ENCODE measurements around the gene OR2V1.
"Not testable (repeated sequence)": the region's sequence is repeated elsewhere in the genome, so short reads cannot be mapped to it uniquely, and the experiment has no call there.

The OR2V1 gene

GRCh38 chr5:181160152-181160754 is 29.3 kb upstream of the OR2V1 start:
- peak; percentile 80 for DNase-seq (ENCODE audit: low spot score)

- peak; percentile 89 for DNase-seq (ENCODE audit: low spot score)
Observed at GRCh38 chr5:181159286-181160151, 28.6 kb upstream of the OR2V1 start.

GRCh38 chr5:181158869-181159268 is 27.9 kb upstream of the OR2V1 start:
- no peak for DNase-seq (ENCODE audit: low spot score)

GRCh38 chr5:181156758-181157157 is 25.8 kb upstream of the OR2V1 start:
- no peak for DNase-seq (ENCODE audit: low spot score)

GRCh38 chr5:181153814-181154213 is 22.8 kb upstream of the OR2V1 start:
- no peak for DNase-seq (ENCODE audit: low spot score)

- DNase-seq (ENCODE audit: low spot score) = no peak
Observed at GRCh38 chr5:181152406-181152805, 21.4 kb upstream of the OR2V1 start.

- no peak for DNase-seq (ENCODE audit: low spot score)
Observed at GRCh38 chr5:181151146-181151545, 20.2 kb upstream of the OR2V1 start.

- DNase-seq (ENCODE audit: low spot score) = no peak
Observed at GRCh38 chr5:181149806-181150733, 19.1 kb upstream of the OR2V1 start.

- no peak for DNase-seq (ENCODE audit: low spot score)
Observed at GRCh38 chr5:181149355-181149754, 18.4 kb upstream of the OR2V1 start.

- not testable (repeated sequence) for DNase-seq (ENCODE audit: low spot score)
Observed at GRCh38 chr5:181146927-181147636, 16.1 kb upstream of the OR2V1 start, which contains the start of gene OR2V2. OR2V2 (plus strand) TSS chr5:181147586; CDS start chr5:181154943, 7,357 bp downstream.

- no peak for DNase-seq (ENCODE audit: low spot score)
Observed at GRCh38 chr5:181145133-181145532, 14.2 kb upstream of the OR2V1 start.

GRCh38 chr5:181142054-181142453 is 11.1 kb upstream of the OR2V1 start:
- DNase-seq (ENCODE audit: low spot score) = no peak

GRCh38 chr5:181140766-181141165 is 9.8 kb upstream of the OR2V1 start:
- no peak for DNase-seq (ENCODE audit: low spot score)

- no peak for DNase-seq (ENCODE audit: low spot score)
Observed at GRCh38 chr5:181138258-181138657, 7.3 kb upstream of the OR2V1 start.

- no peak for DNase-seq (ENCODE audit: low spot score)
Observed at GRCh38 chr5:181136361-181136955, 5.5 kb upstream of the OR2V1 start.

GRCh38 chr5:181134259-181134658 is 3.3 kb upstream of the OR2V1 start:
- no peak for DNase-seq (ENCODE audit: low spot score)

GRCh38 chr5:181133610-181134231 is 2.8 kb upstream of the OR2V1 start:
- no peak for DNase-seq (ENCODE audit: low spot score)

GRCh38 chr5:181133083-181133482 is 2.1 kb upstream of the OR2V1 start:
- no peak for DNase-seq (ENCODE audit: low spot score)

- DNase-seq (ENCODE audit: low spot score) = no peak
Observed at GRCh38 chr5:181131514-181131913, 545 bp upstream of the OR2V1 start.

- DNase-seq (ENCODE audit: low spot score) = not testable (repeated sequence)
Observed at GRCh38 chr5:181130081-181130480, 888 bp downstream of the OR2V1 start.

- no peak for DNase-seq (ENCODE audit: low spot score)
Observed at GRCh38 chr5:181129601-181130000, 1.4 kb downstream of the OR2V1 start.
